GM18861 (cell line): ENCODE data around the gene RRAGC.
"Not testable (repeated sequence)": the region's sequence is repeated elsewhere in the genome, so short reads cannot be mapped to it uniquely, and the experiment has no call there.

Experiments used
- ATAC-seq: cut with Tn5 transposase; IDR thresholded peaks from one replicate; pipeline ENCODE4 v1.9.1; 2021; ENCODE audit not compliant: unreplicated experiment

Gene RRAGC

DNA sequence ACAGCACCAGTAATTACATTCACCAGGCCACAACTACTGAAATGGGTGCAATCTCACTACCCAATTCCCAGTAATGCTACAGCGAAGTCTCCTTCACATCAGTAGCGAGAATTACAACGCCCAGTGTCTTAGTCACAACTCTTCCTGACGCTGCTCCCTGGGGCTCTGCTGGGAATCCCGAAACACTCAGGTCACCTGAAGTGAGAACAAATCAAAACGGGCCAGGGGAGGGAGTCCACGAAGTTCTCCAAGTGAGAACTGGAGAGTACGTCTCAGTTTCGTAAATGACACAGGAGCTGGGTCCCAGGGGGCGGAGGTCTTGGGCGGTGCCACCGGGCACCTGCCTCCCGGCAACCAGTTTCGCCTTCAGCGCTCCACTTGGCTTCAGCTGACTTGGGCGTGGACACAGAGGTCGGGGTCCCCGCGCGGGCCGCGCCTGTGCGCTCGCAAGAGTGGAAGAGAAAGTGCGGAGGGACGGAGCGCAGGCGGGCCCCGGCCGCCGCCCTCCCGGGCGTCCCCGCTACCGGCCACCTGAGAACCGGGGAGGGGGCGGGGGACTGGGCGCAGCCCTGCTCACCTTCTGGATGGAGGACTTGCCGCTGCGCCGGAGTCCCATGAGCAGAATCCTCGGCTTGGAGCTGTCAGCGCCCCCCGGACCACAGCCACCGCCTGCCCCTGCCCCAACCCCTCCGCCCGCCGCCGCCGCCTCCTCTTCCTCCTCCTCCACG lies 575 bp downstream of the RRAGC start:
- ATAC-seq, result peak; percentile 34

DNA sequence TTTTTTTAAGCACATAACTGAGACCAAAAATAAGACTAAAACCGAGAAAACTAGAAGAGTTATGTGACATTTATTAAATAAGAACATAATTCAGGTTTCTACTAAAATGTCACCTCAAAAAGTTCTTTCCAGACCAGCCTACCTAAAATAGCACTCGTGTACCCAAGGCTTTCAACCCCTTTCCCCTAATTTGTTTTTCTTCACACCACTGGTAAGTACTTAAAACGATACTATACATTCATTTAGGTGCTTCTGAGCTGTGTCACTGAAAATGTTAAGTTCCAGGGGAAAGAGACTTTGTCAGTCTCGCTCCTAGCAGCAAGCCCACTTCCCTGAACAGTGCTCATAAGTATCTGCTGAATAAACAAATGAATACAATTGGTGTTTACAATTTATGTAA lies 6.8 kb downstream of the RRAGC start:
- no peak for ATAC-seq

DNA sequence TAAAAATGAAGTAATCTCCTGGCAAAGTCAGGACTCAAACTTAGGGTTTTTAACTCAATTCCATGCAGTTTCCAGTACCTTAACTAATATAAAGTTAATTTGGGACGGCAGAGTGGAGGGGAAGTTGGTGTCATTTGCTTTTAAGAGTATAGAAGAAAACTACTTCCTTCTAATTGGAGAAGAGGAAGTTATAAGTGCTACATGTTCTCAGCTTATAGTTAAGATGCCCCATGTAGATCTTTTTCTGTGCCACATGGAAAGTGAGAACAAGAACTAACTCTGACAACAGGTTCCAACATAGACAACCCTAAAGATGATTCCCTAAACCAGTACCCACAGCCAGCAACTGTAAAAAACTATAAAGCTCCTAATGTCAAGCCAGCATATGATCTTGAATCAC lies 11.5 kb downstream of the RRAGC start:
- ATAC-seq, result no peak

DNA sequence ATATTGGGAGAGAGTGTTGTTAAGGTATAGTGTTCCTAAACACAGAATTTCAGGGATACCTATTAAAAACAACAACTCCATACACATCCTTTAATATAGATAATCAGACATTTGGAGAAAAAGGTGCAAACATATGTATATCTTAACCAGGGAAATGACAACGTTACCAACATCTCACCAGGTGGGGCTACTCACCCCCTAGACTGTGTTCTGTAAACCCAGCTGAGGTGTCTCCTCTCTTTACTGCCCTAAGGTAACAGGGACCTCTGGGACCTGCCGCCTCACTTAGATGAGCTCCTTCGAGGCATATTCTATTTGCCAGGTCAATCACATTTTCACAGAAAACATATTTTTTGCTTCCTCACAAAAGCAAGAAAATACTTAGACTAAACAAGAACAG lies 13.4 kb downstream of the RRAGC start:
- ATAC-seq, result no peak

DNA sequence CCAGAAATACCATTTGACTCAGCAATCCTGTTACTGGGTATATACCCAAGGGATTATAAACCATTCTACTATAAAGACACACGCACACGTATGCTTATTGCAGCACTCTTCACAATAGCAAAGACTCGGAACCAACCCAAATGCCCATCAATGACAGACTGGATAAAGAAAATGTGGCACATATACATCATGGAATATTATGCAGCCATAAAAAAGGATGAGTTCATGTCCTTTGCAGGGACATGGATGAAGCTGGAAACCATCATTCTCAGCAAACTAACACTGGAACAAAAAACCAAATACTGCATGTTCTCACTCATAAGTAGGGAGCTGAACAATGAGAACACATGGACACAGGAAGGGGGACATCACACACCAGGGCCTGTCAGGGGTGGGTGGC lies 14.5 kb downstream of the RRAGC start:
- ATAC-seq, result not testable (repeated sequence)

DNA sequence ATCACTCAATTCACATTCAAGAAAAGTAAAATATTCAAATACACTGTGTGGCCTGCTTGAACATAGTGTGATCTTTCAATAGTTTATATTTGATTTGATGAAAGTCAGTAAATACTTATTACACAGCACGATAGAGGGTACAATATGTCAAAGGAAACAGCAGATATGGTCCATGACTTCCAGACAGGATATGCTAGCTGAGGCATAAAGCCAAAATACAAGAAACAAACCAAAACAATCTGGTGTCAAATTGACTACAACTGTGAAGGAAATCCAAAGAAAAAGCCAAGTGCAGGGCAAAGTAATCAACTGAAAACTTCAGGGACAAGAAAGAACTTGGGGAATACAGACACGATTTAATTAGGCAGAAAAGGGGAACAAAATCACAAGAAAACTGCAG lies 19.3 kb downstream of the RRAGC start:
- no peak for ATAC-seq

DNA sequence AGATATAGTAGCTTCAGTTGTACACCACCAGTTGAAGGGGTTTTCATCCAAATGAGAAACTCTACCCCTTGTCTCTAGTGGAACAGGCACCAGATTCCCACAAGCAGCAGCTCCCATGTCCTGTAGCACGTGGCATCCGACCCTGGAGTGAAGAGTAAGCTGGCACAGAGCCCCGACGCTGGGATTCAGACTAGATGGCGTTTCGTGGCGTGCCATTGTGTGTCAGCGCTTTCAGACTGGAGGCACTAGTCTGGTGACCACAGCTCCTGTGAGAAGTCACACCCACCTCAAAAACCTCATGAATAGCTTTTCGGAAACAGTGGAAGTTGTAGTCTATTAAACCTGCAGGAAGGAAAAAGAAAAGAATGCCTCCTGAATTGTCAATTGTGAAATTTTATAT lies 20.2 kb downstream of the RRAGC start:
- ATAC-seq, result no peak

DNA sequence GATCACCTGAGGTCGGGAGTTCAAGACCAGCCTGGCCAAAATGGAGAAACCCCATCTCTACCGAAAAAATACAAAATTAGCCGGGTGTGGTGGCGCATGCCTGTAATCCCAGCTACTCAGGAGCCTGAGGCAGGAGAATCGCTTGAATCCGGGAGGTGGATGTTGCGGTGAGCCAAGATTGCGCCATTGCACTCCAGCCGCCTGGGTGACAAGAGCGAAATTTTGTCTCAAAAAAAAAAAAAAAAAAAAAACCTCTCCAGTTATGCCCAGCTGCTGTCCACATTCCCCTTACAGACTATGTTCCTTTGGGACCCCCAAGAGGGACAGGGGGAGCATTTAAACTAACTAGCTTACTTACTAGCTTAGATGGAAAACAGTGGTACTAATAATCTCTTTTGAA lies 23.3 kb downstream of the RRAGC start:
- not testable (repeated sequence) for ATAC-seq

DNA sequence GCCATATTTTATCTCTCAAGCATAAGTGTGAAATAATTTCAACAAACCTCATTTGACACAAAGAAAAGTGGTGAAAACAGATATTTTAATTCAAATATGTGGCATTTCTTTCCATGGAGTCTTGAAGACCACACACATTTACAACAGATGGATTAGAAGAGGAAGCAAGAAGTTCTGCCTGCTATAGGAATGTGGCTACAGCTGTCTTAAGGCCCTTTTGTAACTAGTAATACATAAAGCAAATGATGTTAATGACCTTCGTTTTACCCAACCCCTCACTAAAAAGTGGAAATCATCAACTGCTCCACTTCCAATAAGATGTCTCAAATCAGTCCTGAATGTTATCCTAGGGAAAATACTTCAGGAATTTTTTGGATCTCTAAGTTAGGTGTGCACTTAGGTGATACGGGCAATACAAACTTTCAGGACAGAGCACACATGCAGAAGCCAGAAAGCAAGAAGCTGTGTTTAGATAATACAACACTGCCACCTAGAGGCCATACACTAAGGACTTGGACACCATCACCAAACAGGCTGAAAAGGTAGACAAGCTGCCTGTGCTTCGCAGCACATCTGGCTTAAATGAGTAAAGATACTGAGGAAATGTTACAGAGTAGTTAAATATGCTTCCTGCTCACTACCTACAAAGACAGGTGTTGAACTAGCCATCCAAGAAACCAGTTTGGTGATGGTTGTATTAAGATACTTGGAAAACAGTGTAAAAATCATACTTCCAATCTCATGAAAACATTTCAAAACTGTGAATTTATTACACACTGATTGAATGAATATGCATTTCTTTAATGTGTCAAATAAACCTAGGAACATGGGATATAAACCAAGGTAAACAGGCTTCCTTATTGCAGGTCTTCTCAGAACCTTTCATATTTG lies 24.4 kb downstream of the RRAGC start:
- no peak for ATAC-seq

DNA sequence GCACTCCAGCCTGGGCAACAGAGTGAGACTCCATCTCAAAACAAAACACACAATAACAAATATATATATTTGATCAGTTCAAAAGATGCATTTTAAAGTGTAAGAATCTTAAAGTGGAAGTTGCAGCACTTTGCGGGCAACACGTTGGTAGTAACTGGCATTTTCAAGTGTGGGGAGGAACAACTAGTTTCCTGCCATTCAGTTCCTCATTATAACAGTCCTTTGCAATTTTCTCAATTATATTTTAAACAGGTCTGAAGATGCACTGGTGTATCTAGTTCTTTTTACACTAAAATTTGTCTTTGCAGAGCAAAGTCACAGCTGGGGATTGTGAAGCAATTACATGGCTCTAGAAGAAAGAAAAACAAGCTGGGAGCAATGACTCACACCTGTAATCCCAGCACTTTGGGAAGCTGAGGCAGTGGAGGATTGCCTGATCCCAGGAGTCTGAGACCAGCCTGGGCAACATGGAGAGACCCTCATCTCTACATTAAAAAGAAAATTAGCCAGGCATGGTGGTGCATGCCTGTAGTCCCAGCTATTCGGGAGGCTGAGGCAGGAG lies 25.3 kb downstream of the RRAGC start:
- no peak for ATAC-seq

DNA sequence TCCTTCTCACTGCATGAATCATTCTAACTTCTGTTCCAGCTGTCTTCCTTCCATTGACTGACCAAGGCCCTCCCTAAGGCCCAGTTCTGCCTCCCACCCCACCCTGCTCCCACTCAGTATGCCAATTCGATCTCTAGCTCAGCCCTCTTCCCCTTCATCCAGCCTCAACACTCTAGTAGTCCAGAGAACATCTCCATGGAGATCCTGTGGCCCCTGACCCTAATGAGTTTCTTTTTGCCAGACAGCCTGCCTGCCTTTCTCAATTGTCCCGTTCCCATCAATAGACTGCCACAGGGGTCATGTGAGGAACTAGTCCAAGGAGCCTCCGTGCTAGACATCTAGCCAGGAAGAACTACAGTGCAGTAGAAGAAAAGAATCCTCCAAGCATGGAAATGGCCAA lies 26.4 kb downstream of the RRAGC start:
- no peak for ATAC-seq

DNA sequence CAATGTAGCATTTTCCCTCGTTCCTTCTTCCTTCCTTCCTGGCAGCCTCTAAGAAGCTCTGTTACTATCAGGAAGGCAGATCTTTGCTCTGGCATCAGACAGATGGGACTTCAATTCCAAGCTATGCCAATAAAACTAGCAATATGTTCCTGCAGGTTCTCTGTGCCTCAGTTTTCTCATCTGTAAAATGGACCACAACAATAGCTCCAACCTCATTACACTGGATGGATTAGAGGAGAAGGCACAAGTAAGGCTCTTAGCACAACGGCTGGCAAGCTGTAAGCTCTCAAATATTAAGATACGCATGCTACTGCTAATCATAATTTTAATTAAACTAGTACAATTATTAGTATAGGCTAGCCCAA lies 27.2 kb downstream of the RRAGC start:
- ATAC-seq, result no peak

DNA sequence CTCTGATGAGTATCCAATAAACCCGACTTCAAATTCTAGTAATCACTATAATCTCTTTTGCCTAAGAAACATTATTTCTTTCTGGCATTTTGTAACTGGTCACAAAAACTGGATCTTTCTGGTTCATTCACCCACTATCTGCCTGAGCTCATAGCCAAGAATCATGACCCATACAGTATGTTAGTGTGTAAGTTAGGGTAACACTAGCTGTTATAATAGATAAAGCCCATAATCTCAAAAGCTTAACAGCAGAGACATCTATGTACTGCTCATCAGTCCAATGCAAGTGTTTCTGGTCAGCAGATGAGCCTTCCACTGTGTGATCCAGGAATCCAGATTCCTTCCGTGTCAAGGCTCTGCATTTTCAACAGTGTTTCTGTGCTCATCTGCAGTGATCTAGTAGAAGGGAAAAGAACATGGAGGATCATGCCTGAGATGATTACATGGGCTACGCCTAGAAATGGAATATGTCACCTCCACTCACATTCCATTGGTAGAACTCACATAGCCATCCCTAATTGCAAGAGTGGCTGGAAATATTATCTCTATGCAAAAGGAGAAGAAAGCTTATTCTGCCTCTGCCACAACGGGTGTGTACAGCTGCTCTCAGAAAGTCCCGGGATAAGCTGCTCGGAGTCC lies 27.7 kb downstream of the RRAGC start:
- no peak for ATAC-seq

DNA sequence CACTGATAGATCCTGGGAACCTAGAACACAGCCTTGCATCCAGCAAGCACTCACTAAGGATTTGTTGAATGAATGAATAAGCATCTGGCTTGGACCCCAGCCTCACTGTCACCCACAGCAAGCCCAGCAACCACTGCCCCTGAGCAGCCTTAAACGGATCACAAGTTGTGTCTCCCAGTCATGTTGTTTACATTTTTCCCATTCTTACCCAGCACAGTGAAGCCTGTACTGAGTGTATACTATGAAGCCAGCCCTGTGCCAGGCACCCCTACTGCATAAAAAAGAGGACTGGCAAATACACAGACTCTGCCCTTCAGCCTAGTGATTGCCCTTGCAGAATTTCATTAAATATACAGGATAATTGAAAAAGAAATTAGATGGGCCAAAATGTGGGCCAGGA lies 30.2 kb downstream of the RRAGC start:
- ATAC-seq, result no peak

DNA sequence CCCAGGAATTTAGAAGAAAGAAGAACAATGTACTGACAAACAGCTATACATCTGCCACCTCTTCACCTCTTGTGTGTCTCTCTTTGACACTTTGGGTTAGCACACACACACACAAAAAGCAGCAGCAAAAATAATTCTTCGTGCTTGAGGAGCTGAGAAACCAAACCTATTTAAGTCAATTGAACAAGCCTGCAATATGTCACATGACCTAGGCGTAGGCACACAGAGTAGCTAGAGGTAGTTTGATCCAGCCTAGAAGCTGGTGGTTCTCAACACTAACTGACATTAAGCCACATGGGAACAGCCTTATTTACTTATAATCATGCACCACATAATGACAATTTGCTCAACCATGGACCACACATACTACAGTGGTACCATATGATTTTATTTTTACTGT lies 32.3 kb downstream of the RRAGC start:
- no peak for ATAC-seq

DNA sequence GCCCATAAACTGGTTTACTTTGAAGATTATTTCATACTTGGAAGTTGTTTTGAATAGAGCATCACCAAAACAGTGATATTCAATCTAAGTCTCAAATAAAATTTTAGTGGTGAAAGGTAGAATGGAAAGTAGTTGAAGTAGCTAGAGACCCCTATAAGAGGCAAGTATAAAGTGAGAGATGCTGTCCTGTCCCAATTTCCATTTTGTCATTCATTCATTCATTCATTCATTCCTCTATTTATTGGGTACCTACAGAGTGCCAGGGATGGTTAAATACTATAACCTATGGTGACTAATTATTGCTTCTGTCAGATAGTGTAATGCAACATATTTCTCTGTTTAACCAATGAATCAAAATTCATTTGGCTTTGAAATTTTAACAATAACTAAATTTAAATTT lies 32.7 kb downstream of the RRAGC start:
- no peak for ATAC-seq

DNA sequence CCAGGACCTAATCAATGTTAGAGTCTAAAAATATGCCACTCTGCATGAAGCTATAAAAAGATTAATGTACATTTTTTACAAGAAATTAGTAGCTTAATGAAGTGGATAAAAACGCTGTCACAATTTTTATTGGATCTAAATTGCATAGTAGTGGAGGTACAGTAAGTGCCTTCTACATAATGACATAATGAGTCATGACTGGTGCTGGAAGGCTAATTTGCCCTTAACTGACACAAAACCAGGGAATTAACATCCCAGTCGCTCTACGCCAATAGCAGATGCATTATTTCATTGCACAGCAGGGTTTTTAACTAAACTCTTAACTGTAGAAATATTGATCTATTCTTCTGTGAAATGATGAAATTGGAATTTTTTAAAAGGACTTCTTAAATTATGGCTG lies 33.3 kb downstream of the RRAGC start:
- no peak for ATAC-seq

DNA sequence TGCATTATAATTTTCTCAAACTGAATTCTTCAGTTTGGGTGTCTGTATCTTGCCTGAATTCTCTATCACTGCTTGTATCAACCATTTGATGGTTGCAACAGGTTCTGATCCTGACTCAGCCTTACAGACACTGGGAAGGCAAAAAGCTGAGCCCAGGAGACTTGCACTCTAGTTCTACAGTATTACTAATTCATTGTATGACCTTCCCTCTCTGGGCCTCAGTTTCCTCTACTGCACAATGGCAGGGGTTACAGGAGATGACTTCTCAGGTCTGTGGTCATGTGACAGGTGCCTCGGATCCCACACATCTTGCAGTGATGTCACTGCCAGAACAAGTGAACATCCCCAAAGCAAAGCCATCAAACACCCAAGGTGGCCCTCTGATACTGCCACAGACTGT lies 38.7 kb downstream of the RRAGC start:
- ATAC-seq, result no peak

DNA sequence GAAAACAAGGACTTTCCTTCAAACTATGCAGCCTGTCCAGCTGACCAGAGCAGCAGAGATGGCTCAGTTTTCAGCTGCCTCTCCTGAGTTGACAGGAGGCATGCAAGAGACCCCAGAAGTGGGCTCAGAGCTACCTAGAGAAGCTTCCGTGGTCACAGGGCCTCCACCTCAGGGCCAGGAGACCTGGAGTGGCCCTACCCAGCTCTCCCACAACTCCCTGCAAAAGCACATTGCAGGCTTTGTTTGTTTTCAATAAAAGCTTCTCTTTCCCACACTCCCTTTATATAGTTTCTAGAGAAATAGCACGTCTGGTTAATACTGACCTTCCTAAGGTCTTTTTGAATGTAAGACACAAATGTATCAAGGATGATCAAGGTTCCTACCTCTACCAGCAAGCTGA lies 40.1 kb downstream of the RRAGC start:
- ATAC-seq, result no peak

DNA sequence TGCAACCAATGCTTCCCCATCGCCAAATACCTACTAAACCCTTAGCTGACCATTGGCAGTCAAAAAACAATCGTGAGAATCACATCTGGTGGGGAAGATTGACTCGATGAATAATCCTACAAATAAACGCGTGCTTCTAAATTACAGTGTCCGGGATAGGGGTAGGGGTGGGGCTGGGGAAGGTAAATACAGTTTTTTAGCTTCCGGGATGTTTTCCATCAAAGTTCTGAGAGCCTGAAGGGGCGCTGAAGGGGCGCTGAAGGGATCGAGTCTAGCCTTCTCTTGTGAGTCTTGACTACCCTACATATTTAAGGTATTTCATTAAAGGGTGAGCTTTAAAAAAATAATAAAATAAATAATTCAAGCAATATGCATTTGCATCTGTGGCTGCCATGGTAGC lies 40.5 kb downstream of the RRAGC start:
- no peak for ATAC-seq

DNA sequence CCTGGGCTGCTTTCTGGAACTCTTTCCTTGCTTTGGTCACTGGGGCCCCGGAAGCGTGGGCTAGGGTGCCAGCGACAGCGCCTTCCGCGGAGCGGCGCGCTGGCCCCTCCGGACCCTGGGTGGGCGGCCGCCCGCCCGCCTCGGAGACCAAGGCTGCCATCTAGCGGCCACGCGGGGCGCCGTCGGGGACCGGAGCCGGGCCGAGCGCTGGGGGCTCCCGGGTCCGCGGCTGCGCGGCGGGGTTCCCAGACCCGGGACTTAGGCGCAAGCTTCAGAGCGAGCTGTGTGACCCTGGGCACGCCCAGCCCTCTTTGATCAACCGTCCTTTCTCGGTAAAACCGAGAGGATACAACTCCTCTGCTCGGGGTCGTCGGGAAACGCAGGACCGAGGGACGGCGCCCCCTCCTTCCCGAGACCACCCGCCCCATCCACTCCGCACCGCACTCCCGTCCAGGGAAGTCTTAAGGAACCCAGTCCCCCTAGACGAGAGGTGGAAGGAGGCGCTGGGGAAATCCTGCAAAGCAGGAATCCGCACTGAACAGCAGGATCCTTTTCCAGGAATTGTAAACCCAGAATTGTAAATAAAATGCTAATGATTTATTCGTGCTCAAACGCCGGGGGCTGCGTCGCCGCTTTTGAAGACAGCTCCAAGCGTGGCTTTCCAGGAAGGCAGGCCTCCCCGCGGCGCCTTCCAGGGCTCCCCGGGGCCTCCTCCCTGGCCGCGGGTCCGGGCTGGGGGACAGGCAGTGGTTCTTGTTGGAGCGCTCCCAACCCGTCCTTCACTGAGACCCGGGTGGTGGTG lies 41.2 kb downstream of the RRAGC start:
- ATAC-seq, result no peak
